H1 (cell line): ENCODE results near the gene SGK1. TPM values are rescaled to one million over a fixed set of nuclear protein-coding genes. Genes with fewer than 3 reads are reported as not detected.

Experiments
- CHD7 ChIP-seq: fragments of 300-600 bp; sonication (generic); IDR thresholded peaks from 2 replicates; pipeline ENCODE4 v1.7.1; 2012; ENCODE audit warnings: low read length, moderate library complexity, mild to moderate bottlenecking, inconsistent platforms; ENCODE audit not compliant: insufficient replicate concordance
- polyA plus RNA-seq, 7 experiments: library from polyadenylated mRNA; depleted of rRNA in 3 of 7; stranded (reverse) in 5 of 7; unstranded in 2 of 7; fragments of >200 nt in 5 of 7; fragments of 200-250 nt in 2 of 7; gene quantifications; 1 replicate in 5 of 7; 2 replicates in 1 of 7; 4 replicates in 1 of 7; pipeline versions ENCODE4 v1.2.1 to v1.2.3, GENCODE V29; 2011 to 2013; ENCODE audit warnings: missing spikeins in 2 of 7, mixed read lengths in 2 of 7
- total RNA-seq: library from RNA; stranded (reverse); fragmentation: NEBNext Ultra II Directional; extraction: Animal tissue kit (Norgen Biotek cat#: 25700); gene quantifications from 2 replicates; pipeline ENCODE4 v1.2.1, GENCODE V29; 2021

Gene SGK1
- total and polyA plus RNA-seq, 2 of the 8 experiments (the other 6 are each of a cell fraction or from before 2014, with no cell fraction given): 14.5 to 18.4 TPM

GRCh38 chr6:134314006-134314821 lies 3.7 kb downstream of the SGK1 start (continued):
- no peak for TF ChIP-seq CHD7
